ENCODE results near the gene PARD6A.

- TF ChIP-seq CTCF (IDR thresholded peaks at IDR 0.05; ENCODE audit: poor library complexity) (no peak), EZH2 (IDR thresholded peaks at IDR 0.05; ENCODE audit: borderline replicate concordance) (no peak)
Measured at GRCh38 chr16:67647111-67647651, 13.6 kb upstream of the PARD6A start.
